ENCODE data around the gene DDX31.

The DDX31 gene

GRCh38 chr9:132591751-132592314 lies 78.0 kb downstream of the DDX31 start:
- DNase-seq, result no peak

- DNase-seq, result no peak
Observed at GRCh38 chr9:132591244-132591643, 78.5 kb downstream of the DDX31 start.

- no peak for DNase-seq
Observed at GRCh38 chr9:132590318-132591182, 79.2 kb downstream of the DDX31 start.

- DNase-seq, result no peak
Observed at GRCh38 chr9:132590037-132590317, 79.8 kb downstream of the DDX31 start.

GRCh38 chr9:132589148-132590036 lies 80.4 kb downstream of the DDX31 start:
- DNase-seq, result no peak

- no peak for DNase-seq
Observed at GRCh38 chr9:132588501-132589147, 81.2 kb downstream of the DDX31 start.

GRCh38 chr9:132588098-132588497 lies 81.7 kb downstream of the DDX31 start:
- DNase-seq, result no peak

GRCh38 chr9:132587592-132587955 lies 82.2 kb downstream of the DDX31 start:
- DNase-seq, result no peak

- DNase-seq, result no peak
Observed at GRCh38 chr9:132586830-132587591, 82.8 kb downstream of the DDX31 start.

- no peak for DNase-seq
Observed at GRCh38 chr9:132585954-132586829, 83.6 kb downstream of the DDX31 start.

GRCh38 chr9:132584601-132585560 lies 84.9 kb downstream of the DDX31 start:
- no peak for DNase-seq

GRCh38 chr9:132583584-132584304 lies 86.0 kb downstream of the DDX31 start:
- no peak for DNase-seq

GRCh38 chr9:132582786-132583583 lies 86.8 kb downstream of the DDX31 start:
- no peak for DNase-seq

- DNase-seq, result no peak
Observed at GRCh38 chr9:132582276-132582785, 87.5 kb downstream of the DDX31 start, which contains the start of gene BARHL1. Gene BARHL1, plus strand, starts transcription at chr9:132582606. Its CDS starts 192 bp downstream, at chr9:132582798.

GRCh38 chr9:132579427-132579798 lies 90.4 kb downstream of the DDX31 start:
- DNase-seq, result no peak

GRCh38 chr9:132578367-132578932 lies 91.3 kb downstream of the DDX31 start:
- no peak for DNase-seq

GRCh38 chr9:132577119-132577518 lies 92.7 kb downstream of the DDX31 start:
- DNase-seq, result no peak

- no peak for DNase-seq
Observed at GRCh38 chr9:132575811-132576210, 94.0 kb downstream of the DDX31 start.

All from NCI-H1694 (cell line).